ENCODE data around the gene LIPN.

LIPN gene

DNA sequence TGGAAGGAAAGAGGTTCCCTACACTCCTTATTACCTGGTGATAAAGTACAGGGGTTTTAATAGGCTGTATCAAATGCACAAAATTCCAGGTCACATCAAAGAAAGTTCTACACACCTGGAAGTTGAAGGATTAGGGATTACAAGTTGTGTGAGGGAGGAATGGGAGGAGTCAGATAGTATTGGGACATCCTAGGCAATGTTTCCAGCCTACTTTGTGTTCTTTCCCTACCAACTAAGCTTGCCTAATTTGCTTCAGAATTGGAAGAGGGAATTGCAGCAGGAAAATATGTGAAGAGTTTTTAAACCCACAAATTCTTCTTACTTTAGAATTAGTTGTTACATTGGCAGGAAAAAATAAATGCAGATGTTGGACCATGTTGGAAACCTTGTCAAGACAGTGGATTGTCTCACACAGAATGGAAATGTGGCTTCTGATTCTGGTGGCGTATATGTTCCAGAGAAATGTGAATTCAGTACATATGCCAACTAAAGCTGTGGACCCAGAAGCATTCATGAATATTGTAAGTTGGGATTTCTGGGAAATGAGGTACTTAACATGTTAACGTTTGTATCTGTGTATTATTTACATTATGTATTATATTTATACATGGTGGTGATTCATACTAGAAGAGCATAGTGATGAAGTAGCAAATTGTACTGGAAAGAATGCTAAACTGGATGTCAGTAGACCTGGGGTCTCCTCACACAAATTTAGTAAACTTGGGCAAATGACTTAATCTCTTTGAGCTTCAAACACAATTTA lies 42.9 kb downstream of the LIPN start, which contains the start of gene LIPM:
TSS of gene LIPM (plus strand) at position 208 of the 763 bp plus-strand sequence. CDS start at position 375, 167 bp downstream.
- no peak for DNase-seq (ENCODE audit: low read depth)
- no peak within 1 kb of the TSS for H3K4me3 ChIP-seq (ENCODE audit: control insufficient read depth, low read depth, low read length)
- TF ChIP-seq, protein P1, sequence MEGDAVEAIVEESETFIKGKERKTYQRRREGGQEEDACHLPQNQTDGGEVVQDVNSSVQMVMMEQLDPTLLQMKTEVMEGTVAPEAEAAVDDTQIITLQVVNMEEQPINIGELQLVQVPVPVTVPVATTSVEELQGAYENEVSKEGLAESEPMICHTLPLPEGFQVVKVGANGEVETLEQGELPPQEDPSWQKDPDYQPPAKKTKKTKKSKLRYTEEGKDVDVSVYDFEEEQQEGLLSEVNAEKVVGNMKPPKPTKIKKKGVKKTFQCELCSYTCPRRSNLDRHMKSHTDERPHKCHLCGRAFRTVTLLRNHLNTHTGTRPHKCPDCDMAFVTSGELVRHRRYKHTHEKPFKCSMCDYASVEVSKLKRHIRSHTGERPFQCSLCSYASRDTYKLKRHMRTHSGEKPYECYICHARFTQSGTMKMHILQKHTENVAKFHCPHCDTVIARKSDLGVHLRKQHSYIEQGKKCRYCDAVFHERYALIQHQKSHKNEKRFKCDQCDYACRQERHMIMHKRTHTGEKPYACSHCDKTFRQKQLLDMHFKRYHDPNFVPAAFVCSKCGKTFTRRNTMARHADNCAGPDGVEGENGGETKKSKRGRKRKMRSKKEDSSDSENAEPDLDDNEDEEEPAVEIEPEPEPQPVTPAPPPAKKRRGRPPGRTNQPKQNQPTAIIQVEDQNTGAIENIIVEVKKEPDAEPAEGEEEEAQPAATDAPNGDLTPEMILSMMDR (conservative IDR thresholded peaks at IDR 0.05; ENCODE audit: control insufficient read depth, insufficient read depth, low read depth, low read length), result no peak

DNA sequence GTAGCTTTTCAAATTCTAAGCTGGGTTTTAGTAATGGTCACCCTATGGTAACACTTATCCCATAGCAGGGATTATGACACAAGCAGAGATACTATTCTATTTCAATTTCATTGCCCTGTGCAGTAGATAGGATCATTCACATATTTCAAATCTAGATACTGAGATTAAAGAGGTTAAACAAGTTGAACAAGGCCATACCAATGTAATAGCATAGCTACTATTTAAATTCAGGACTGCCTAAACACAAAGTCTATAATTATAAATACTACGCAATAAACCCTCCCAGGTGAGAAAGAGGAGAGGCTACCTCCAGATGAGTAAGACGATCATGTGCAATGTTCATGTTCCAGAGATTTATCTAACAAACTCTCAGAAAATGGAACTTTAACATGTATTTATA lies 43.8 kb downstream of the LIPN start:
- H3K4me3 ChIP-seq (ENCODE audit: control insufficient read depth, low read depth, low read length), result no peak overlapping the region
- no peak for DNase-seq (ENCODE audit: low read depth)
- TF ChIP-seq, protein P1 (conservative IDR thresholded peaks at IDR 0.05; ENCODE audit: control insufficient read depth, insufficient read depth, low read depth, low read length), result no peak

- TF ChIP-seq, protein P1 (conservative IDR thresholded peaks at IDR 0.05; ENCODE audit: control insufficient read depth, insufficient read depth, low read depth, low read length), result no peak
Observed at GRCh38 chr10:88804083-88804812, 44.4 kb downstream of the LIPN start.

GRCh38 chr10:88805361-88805760 lies 45.5 kb downstream of the LIPN start:
- no peak overlapping the region for H3K4me3 ChIP-seq (ENCODE audit: control insufficient read depth, low read depth, low read length)
- TF ChIP-seq, protein P1 (conservative IDR thresholded peaks at IDR 0.05; ENCODE audit: control insufficient read depth, insufficient read depth, low read depth, low read length), result no peak
- DNase-seq (ENCODE audit: low read depth), result no peak

More at GRCh38 chr10:88804083-88804812, 44.4 kb downstream of the LIPN start:
- DNase-seq (ENCODE audit: low read depth), result no peak
- H3K4me3 ChIP-seq (ENCODE audit: control insufficient read depth, low read depth, low read length), result no peak overlapping the region

DNA sequence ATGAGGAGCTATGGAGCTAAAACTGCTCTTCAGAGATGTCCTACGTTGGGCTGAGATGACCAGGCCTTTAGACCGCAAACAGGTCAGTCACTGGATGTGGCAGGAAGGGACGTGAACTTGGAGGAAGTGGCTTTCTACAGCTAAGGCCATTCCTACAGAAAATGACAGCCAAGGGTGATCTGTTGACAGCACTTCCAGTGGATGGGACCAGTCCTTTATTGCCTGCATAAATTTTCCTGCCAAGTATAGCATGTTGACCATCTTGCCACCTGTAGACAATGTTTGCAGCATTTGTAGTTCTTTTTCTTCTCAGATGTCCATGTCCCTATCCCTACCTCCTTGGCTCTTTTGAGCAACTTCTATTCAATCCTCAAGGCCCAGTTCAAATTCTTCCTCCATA lies 46.1 kb downstream of the LIPN start:
- no peak overlapping the region for H3K4me3 ChIP-seq (ENCODE audit: control insufficient read depth, low read depth, low read length)
- TF ChIP-seq, protein P1 (conservative IDR thresholded peaks at IDR 0.05; ENCODE audit: control insufficient read depth, insufficient read depth, low read depth, low read length), result no peak
- no peak for DNase-seq (ENCODE audit: low read depth)

GRCh38 chr10:88809621-88810020 lies 49.8 kb downstream of the LIPN start:
- no peak for DNase-seq (ENCODE audit: low read depth)
- H3K4me3 ChIP-seq (ENCODE audit: control insufficient read depth, low read depth, low read length), result no peak overlapping the region
- TF ChIP-seq, protein P1 (conservative IDR thresholded peaks at IDR 0.05; ENCODE audit: control insufficient read depth, insufficient read depth, low read depth, low read length), result no peak

Data from fibroblast of mammary gland (primary cell).